Activated T-helper 1 cell treated with anti-CD3 and anti-CD28 coated beads, Interleukin-12 subunit alpha, Interleukin-12 subunit beta, Interleukin-2, Interleukin-4 antibody, amounts not matched to agents 30 ng/mL and 10 ng/mL and 1 ng/mL, durations not matched to agents 14 hours and 24 hours and 36 hours (primary cell): ENCODE measurements around the gene C16orf89. TPM values are rescaled to one million over a fixed set of nuclear protein-coding genes. Genes with fewer than 3 reads are reported as not detected.

ENCODE experiments used
- DNase-seq: peaks from one replicate; pipeline ENCODE4 v3.0.0; 2021; ENCODE audit warnings: low spot score
- H3K27ac Mint-ChIP-seq: one replicate; pipeline ENCODE4 v1.8.0; 2021; ENCODE audit warnings: mild to moderate bottlenecking, mixed read lengths
- H3K27me3 Mint-ChIP-seq: one replicate; pipeline ENCODE4 v1.8.0; 2022; ENCODE audit warnings: mild to moderate bottlenecking, moderate library complexity, mixed read lengths; ENCODE audit not compliant: insufficient read depth
- H3K36me3 Mint-ChIP-seq: one replicate; pipeline ENCODE4 v1.8.0; 2021; ENCODE audit warnings: low read depth, mixed read lengths
- H3K4me1 Mint-ChIP-seq: one replicate; pipeline ENCODE4 v1.8.0; 2021; ENCODE audit warnings: low read depth, mixed read lengths
- H3K4me3 Mint-ChIP-seq: one replicate; pipeline ENCODE4 v1.8.0; 2021; ENCODE audit warnings: mild to moderate bottlenecking, moderate library complexity, mixed read lengths
- H3K9me3 Mint-ChIP-seq: one replicate; pipeline ENCODE4 v1.8.0; 2021; ENCODE audit warnings: mixed read lengths
- intact Hi-C: fragments of 100-400 bp; cut with micrococcal nuclease; formaldehyde crosslinking; loops from one replicate; pipeline ENCODE4 v1.15.1; 2024
- total RNA-seq: library from RNA; stranded (reverse); gene quantifications from 2 replicates; pipeline ENCODE4 v1.2.3, GENCODE V29; 2022

The C16orf89 gene
- total RNA-seq, 1 donor from 2014 or later, result not detected

DNA sequence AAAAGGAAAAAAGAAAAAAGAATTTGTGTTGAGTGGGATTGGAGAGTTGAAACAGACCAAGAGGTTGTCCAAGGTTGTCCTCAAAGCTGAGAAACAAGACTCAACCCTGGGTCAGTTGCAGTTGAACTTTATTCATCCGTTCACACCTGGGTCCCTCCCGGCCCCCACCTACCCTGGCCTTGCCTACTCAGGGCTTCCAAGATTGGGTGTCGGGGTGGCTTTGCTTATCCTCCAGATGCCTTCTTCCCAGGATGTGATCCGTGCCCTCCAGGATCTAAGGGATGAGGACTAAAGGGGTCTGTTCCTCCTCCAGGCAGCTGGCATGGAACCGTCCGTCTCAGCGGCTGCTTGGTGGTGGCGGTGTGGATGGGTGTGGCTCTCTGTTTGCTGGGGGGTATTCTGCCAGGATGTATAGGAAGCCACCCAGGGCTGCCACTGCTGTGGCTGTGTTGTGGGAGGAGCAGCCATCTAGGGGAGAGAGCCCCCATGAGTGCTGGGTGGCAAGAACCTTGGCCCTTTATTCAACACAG lies 21.7 kb downstream of the C16orf89 start:
- Mint-ChIP-seq H3K27ac (no peak overlapping the region), H3K4me3 (no peak overlapping the region), H3K4me1 (no peaks in the 10 kb centered on the region), H3K36me3 (no peaks in the 10 kb centered on the region), H3K9me3 (no peaks in the 10 kb centered on the region), H3K27me3 (peaks cover 6% of the 10 kb centered on the region)
- DNase-seq, result no peak
- intact Hi-C loops, result no loop called here

- intact Hi-C loops, result no loop called here
- no peaks in the 10 kb centered on the region for H3K4me1 Mint-ChIP-seq
- H3K27ac Mint-ChIP-seq, result no peak overlapping the region
- H3K27me3 Mint-ChIP-seq, result no peaks in the 10 kb centered on the region
- no peak for DNase-seq
- no peaks in the 10 kb centered on the region for H3K9me3 Mint-ChIP-seq
- H3K4me3 Mint-ChIP-seq, result no peak overlapping the region
- H3K36me3 Mint-ChIP-seq, result no peaks in the 10 kb centered on the region
These were observed 23.1 kb downstream of the C16orf89 start for GRCh38 chr16:5042574-5043171.

DNA sequence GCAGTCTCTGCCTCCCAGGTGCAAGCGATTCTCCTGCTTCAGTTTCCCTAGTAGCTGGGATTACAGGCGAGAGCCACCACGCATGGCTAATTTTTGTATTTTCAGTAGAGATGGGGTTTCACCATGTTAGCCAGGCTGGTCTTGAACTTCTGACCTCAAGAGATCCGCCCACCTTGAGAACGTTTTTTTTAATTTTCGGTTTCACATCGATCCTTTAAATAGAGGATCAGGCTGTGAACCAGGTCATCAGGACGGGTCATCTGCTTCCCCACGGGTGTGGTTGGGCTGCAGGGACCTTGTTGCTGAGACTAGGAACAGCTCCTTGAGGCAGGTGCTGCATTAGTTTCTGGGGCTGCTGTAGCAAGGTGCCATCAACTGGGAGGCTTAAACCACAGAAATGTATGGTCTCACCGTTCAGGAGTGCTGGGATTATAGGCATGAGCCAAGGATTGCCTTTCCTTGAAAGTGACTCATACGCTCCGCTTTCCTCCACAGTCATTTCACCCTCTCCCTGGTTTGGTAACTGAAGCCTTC lies 24.1 kb downstream of the C16orf89 start:
- intact Hi-C loops, result no loop called here
- DNase-seq, result no peak
- Mint-ChIP-seq H3K27me3 (no peaks in the 10 kb centered on the region), H3K36me3 (no peaks in the 10 kb centered on the region), H3K4me3 (no peak overlapping the region), H3K27ac (no peak overlapping the region), H3K9me3 (no peaks in the 10 kb centered on the region), H3K4me1 (no peaks in the 10 kb centered on the region)

DNA sequence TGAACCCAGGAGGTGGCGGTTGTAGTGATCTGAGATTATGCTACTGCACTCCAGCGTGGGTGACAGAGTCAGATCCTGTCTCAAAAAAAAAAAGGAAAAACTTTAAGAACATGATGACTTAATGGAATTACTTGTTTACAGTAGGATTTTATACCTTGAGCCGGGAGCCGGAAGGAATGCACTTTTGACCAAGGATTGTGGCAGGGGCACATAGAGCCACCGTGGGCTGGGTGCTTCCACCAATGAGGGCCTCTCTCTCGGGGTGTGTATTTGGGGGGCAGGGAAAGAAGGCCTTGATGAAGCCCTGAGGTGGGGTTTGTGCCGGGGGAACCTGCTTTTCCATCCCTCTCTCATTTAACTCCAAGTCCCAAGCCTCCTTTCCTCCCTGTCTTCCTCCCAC lies 25.3 kb downstream of the C16orf89 start:
- no peak for DNase-seq
- no peaks in the 10 kb centered on the region for H3K27me3 Mint-ChIP-seq
- H3K4me3 Mint-ChIP-seq, result no peak overlapping the region
- no peaks in the 10 kb centered on the region for H3K9me3 Mint-ChIP-seq
- H3K36me3 Mint-ChIP-seq, result no peaks in the 10 kb centered on the region
- no peak overlapping the region for H3K27ac Mint-ChIP-seq
- intact Hi-C loops, result no loop called here
- no peaks in the 10 kb centered on the region for H3K4me1 Mint-ChIP-seq

GRCh38 chr16:5036228-5037156 lies 29.3 kb downstream of the C16orf89 start:
- H3K4me3 Mint-ChIP-seq, result no peak overlapping the region
- intact Hi-C loops, result no loop called here
- no peaks in the 10 kb centered on the region for H3K9me3 Mint-ChIP-seq
- no peak overlapping the region for H3K27ac Mint-ChIP-seq
- no peaks in the 10 kb centered on the region for H3K27me3 Mint-ChIP-seq
- peaks cover 15% of the 10 kb centered on the region for H3K4me1 Mint-ChIP-seq
- no peak for DNase-seq
- no peaks in the 10 kb centered on the region for H3K36me3 Mint-ChIP-seq

DNA sequence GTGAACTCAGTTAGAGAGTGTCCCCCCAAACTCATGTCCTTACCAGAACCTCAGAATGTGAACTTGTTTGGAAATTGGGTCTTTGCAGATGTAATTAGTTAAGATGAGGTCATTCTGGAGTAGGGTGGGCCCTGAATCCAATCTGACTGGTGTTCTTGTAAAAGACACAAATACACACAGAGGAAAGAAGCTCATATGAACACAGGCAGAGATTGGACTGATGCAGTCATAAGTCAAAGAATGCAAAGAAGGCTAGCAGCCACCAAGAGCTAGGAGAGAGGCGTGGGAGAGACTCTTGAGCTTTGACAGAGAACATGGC lies 29.9 kb downstream of the C16orf89 start:
- intact Hi-C loops, result no loop called here
- no peaks in the 10 kb centered on the region for H3K36me3 Mint-ChIP-seq
- peak overlapping the region; percentile 66 for H3K4me3 Mint-ChIP-seq
- H3K9me3 Mint-ChIP-seq, result no peaks in the 10 kb centered on the region
- no peaks in the 10 kb centered on the region for H3K27me3 Mint-ChIP-seq
- DNase-seq, result no peak
- peaks cover 15% of the 10 kb centered on the region for H3K4me1 Mint-ChIP-seq
- H3K27ac Mint-ChIP-seq, result no peak overlapping the region

DNA sequence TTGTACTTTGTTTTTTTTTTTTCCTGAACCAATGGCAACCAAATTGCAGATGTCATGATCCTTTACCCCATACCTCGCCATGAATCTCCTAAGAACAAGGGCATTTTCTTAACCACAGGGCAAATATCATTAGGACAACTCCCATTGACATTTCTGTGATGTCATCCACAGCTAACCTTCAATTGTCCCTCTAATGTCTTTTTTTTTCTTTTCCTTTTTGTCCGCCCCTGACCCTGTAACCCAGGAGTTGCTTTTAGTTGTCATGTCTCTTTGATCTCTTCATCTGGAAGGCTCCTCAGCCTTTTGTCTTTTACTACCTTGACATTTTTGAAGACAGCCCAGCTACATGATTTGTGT lies 31.6 kb downstream of the C16orf89 start:
- H3K9me3 Mint-ChIP-seq, result no peaks in the 10 kb centered on the region
- no peak for DNase-seq
- H3K4me1 Mint-ChIP-seq, result peaks cover 15% of the 10 kb centered on the region
- no peaks in the 10 kb centered on the region for H3K27me3 Mint-ChIP-seq
- H3K27ac Mint-ChIP-seq, result peak overlapping the region; percentile 76
- no peaks in the 10 kb centered on the region for H3K36me3 Mint-ChIP-seq
- intact Hi-C loops, result loop anchor here (1.0 to 5.0 kb wide), 3 partner anchors 37 to 187 kb away; partner anchors contain the start of genes ALG1, EEF2KMT, GLYR1 and UBN1
- peak overlapping the region; percentile 85 for H3K4me3 Mint-ChIP-seq

DNA sequence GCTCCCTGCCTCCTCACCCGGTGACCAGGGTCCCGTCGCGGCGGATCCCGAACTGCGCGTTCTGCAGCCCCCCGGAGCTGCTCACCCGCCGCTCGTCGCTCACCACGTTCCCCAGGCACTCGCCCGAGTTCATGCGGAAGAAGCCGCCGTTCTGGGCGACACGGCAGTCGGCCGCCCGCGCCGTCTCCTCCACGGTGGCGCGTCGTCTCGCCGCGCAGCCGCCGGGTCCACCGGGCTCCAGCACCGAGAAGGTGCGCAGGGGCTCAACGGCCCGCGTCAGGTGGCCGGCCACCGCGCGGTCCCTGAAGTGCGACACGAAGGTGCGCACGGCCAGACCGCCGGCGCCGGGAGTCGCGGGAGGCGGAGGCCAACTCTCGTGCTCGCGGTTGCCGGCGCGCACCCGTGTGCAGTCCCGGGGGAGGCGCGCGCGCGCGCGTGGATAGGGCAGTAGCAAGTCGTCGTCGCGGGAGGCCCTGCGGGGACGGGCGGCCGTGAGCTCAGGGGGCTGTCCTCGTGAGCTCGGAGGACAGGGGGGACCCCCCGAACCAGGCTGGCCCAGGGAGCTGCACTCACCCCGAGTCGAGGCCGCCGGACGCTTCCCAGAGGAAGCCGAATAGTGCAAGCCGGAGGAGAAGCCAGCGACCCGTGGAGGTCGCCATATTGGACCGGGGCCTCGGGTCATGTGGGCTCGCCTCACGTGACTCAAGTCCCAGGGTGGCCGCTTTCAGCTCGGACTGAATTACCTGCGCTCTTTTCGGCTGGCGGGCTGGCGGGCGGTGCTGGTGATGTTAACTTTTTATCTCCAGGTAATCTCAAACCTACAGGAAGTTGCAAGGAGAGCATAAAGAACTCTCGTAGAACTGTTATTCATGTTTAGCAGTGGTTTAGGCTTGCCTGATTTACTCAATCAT lies 32.2 kb downstream of the C16orf89 start, which contains the start of gene NAGPA:
Gene NAGPA (minus strand): TSS at position 680 of the 911 bp plus-strand sequence. CDS start 21 bp downstream, at position 659.
- no peaks in the 10 kb centered on the region for H3K36me3 Mint-ChIP-seq
- peak; percentile 78 for DNase-seq
- H3K4me1 Mint-ChIP-seq, result peaks cover 15% of the 10 kb centered on the region
- no peaks in the 10 kb centered on the region for H3K27me3 Mint-ChIP-seq
- H3K9me3 Mint-ChIP-seq, result no peaks in the 10 kb centered on the region
- intact Hi-C loops, result loop anchor here (1.0 to 5.0 kb wide), 4 partner anchors 38 to 186 kb away; partner anchors contain the start of genes ALG1, EEF2KMT, GLYR1 and SEC14L5
- peak within 1 kb of the TSS; percentile 76 for H3K27ac Mint-ChIP-seq
- H3K4me3 Mint-ChIP-seq, result peak within 1 kb of the TSS; percentile 85

- H3K27ac Mint-ChIP-seq, result no peak overlapping the region
- intact Hi-C loops, result loop anchor here (1.0 to 5.0 kb wide), 2 partner anchors 74 to 185 kb away; partner anchors contain the start of genes GLYR1, SEC14L5 and UBN1
- no peak for DNase-seq
- H3K36me3 Mint-ChIP-seq, result no peaks in the 10 kb centered on the region
- H3K9me3 Mint-ChIP-seq, result no peaks in the 10 kb centered on the region
- peaks cover 15% of the 10 kb centered on the region for H3K4me1 Mint-ChIP-seq
- no peaks in the 10 kb centered on the region for H3K27me3 Mint-ChIP-seq
- H3K4me3 Mint-ChIP-seq, result peak overlapping the region; percentile 85
These were observed 33.0 kb downstream of the C16orf89 start for GRCh38 chr16:5032748-5033167.

- H3K4me3 Mint-ChIP-seq, result peak overlapping the region; percentile 29
These were observed 34.2 kb downstream of the C16orf89 start for GRCh38 chr16:5031601-5032000.

DNA sequence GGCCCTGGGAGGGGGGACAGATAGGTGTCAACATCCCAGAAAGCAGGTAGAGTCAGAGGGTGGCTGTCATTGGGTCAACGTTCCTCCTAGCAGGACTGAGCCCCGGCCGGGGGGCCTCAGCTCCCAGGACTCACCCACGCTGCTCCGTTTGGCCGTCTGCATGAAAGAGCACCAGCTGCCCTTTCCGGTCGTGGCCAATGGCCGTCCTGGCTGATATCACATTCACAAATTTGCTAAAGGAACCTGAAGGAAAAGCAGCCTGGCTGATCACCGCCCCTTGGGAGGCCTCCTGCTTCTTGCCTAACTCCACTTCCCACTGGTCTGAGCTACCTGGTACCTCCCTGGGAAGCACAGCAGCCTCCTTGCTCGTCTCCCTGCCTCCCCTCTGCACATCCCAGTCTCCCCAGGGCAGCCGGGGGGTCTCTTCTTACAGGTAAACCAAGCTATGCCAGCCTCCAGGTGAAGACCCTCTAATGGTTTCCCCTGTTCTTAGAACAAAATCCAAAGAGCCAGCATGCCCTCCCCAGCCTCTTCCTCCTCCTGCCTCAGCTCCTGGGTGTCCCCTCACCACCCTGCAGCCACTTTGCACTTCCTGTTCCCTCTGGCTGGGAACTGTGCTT lies 35.4 kb downstream of the C16orf89 start:
- Mint-ChIP-seq H3K27me3 (no peaks in the 10 kb centered on the region), H3K36me3 (no peaks in the 10 kb centered on the region), H3K27ac (no peak overlapping the region), H3K4me3 (no peak overlapping the region), H3K9me3 (no peaks in the 10 kb centered on the region), H3K4me1 (peaks cover 15% of the 10 kb centered on the region)
- no peak for DNase-seq
- intact Hi-C loops, result loop anchor here (5.0 kb wide), 1 partner anchor 183 kb away; the partner anchor contains the start of genes GLYR1 and UBN1

More at GRCh38 chr16:5031601-5032000, 34.2 kb downstream of the C16orf89 start:
- intact Hi-C loops, result loop anchor here (5.0 kb wide), 1 partner anchor 184 kb away; the partner anchor contains the start of genes GLYR1 and UBN1
- peaks cover 15% of the 10 kb centered on the region for H3K4me1 Mint-ChIP-seq
- no peaks in the 10 kb centered on the region for H3K36me3 Mint-ChIP-seq
- no peaks in the 10 kb centered on the region for H3K9me3 Mint-ChIP-seq
- H3K27ac Mint-ChIP-seq, result no peak overlapping the region
- DNase-seq, result no peak
- H3K27me3 Mint-ChIP-seq, result no peaks in the 10 kb centered on the region
